ENCODE measurements around the gene CDH19.
"Not testable (repeated sequence)": the region's sequence is repeated elsewhere in the genome, so short reads cannot be mapped to it uniquely, and the experiment has no call there.

CDH19 gene

GRCh38 chr18:66564236-66564635 lies 39.7 kb downstream of the CDH19 start:
- DNase-seq (ENCODE audit: extremely low read depth in 1 of 2, low read depth in 1 of 2), result no peak

GRCh38 chr18:66562279-66562678 lies 41.6 kb downstream of the CDH19 start:
- DNase-seq (ENCODE audit: extremely low read depth in 1 of 2, low read depth in 1 of 2), result no peak

GRCh38 chr18:66560094-66560493 lies 43.8 kb downstream of the CDH19 start:
- no peak for DNase-seq (ENCODE audit: extremely low read depth in 1 of 2, low read depth in 1 of 2)

- DNase-seq (ENCODE audit: extremely low read depth in 1 of 2, low read depth in 1 of 2), result no peak
These were observed 45.1 kb downstream of the CDH19 start for GRCh38 chr18:66558773-66559172.

- no peak for DNase-seq (ENCODE audit: extremely low read depth in 1 of 2, low read depth in 1 of 2)
These were observed 46.8 kb downstream of the CDH19 start for GRCh38 chr18:66557091-66557490.

GRCh38 chr18:66555585-66555984 lies 48.3 kb downstream of the CDH19 start:
- no peak for DNase-seq (ENCODE audit: extremely low read depth in 1 of 2, low read depth in 1 of 2)

GRCh38 chr18:66553824-66554223 lies 50.1 kb downstream of the CDH19 start:
- no peak for DNase-seq (ENCODE audit: extremely low read depth in 1 of 2, low read depth in 1 of 2)

GRCh38 chr18:66550366-66550765 lies 53.5 kb downstream of the CDH19 start:
- no peak for DNase-seq (ENCODE audit: extremely low read depth in 1 of 2, low read depth in 1 of 2)

GRCh38 chr18:66548747-66549146 lies 55.1 kb downstream of the CDH19 start:
- DNase-seq (ENCODE audit: extremely low read depth in 1 of 2, low read depth in 1 of 2), result no peak

- no peak for DNase-seq (ENCODE audit: extremely low read depth in 1 of 2, low read depth in 1 of 2)
These were observed 69.8 kb downstream of the CDH19 start for GRCh38 chr18:66534110-66534509.

GRCh38 chr18:66533693-66534092 lies 70.2 kb downstream of the CDH19 start:
- no peak for DNase-seq (ENCODE audit: extremely low read depth in 1 of 2, low read depth in 1 of 2)

- no peak for DNase-seq (ENCODE audit: extremely low read depth in 1 of 2, low read depth in 1 of 2)
These were observed 80.5 kb downstream of the CDH19 start for GRCh38 chr18:66523219-66523991.

- DNase-seq (ENCODE audit: extremely low read depth in 1 of 2, low read depth in 1 of 2), result no peak
These were observed 89.9 kb downstream of the CDH19 start for GRCh38 chr18:66513996-66514395.

GRCh38 chr18:66511792-66512191 lies 92.1 kb downstream of the CDH19 start:
- DNase-seq (ENCODE audit: extremely low read depth in 1 of 2, low read depth in 1 of 2), result no peak

GRCh38 chr18:66511289-66511688 lies 92.6 kb downstream of the CDH19 start:
- DNase-seq (ENCODE audit: extremely low read depth in 1 of 2, low read depth in 1 of 2), result no peak

GRCh38 chr18:66510357-66511045 lies 93.4 kb downstream of the CDH19 start:
- DNase-seq (ENCODE audit: extremely low read depth in 1 of 2, low read depth in 1 of 2), result no peak

- no peak for DNase-seq (ENCODE audit: extremely low read depth in 1 of 2, low read depth in 1 of 2)
These were observed 95.0 kb downstream of the CDH19 start for GRCh38 chr18:66508937-66509336.

- no peak for DNase-seq (ENCODE audit: extremely low read depth in 1 of 2, low read depth in 1 of 2)
These were observed 97.7 kb downstream of the CDH19 start for GRCh38 chr18:66506178-66506577.

GRCh38 chr18:66497351-66497750 lies 106.5 kb downstream of the CDH19 start:
- no peak for DNase-seq (ENCODE audit: extremely low read depth in 1 of 2, low read depth in 1 of 2)

- DNase-seq (ENCODE audit: extremely low read depth in 1 of 2, low read depth in 1 of 2), result no peak
These were observed 108.0 kb downstream of the CDH19 start for GRCh38 chr18:66495844-66496243.

- DNase-seq (ENCODE audit: extremely low read depth in 1 of 2, low read depth in 1 of 2), result no peak
These were observed 130.0 kb downstream of the CDH19 start for GRCh38 chr18:66473882-66474281.

- not testable (repeated sequence) for DNase-seq (ENCODE audit: extremely low read depth in 1 of 2, low read depth in 1 of 2)
These were observed 137.7 kb downstream of the CDH19 start for GRCh38 chr18:66466184-66466583.
